Left lung (tissue), 10 donors: ENCODE data around the gene ZXDA. TPM values are rescaled to one million over a fixed set of nuclear protein-coding genes. Genes with fewer than 3 reads are reported as not detected.
"Not testable (repeated sequence)": the region's sequence is repeated elsewhere in the genome, so short reads cannot be mapped to it uniquely, and the experiment has no call there.

ENCODE experiments used
- ATAC-seq: fragments of 200-7000 bp; cut with Tn5 transposase; one replicate; pipeline ENCODE4 v1.9.1; 2020; ENCODE audit warnings: moderate library complexity
- DNase-seq, 4 donors: peaks; one replicate each; pipeline ENCODE4 v3.0.0-alpha.2; 2013 to 2020
- H3K27ac ChIP-seq, 2 donors: fragments of 200-600 bp; sonication (generic) in 1 of 2; one replicate each; pipeline versions ENCODE4 v1.5.0 to v1.8.0; 2020 to 2021
- H3K27me3 ChIP-seq, 2 donors: fragments of 200-600 bp; sonication (generic) in 1 of 2; one replicate each; pipeline versions ENCODE4 v1.5.0 to v1.8.0; 2020 to 2021
- H3K36me3 ChIP-seq, 2 donors: fragments of 200-600 bp; sonication (generic) in 1 of 2; one replicate each; pipeline versions ENCODE4 v1.5.0 to v1.8.0; 2020 to 2021
- H3K4me1 ChIP-seq, 2 donors: fragments of 200-600 bp; one replicate each; pipeline ENCODE4 v1.8.0; 2021
- H3K4me3 ChIP-seq, 2 donors: fragments of 200-600 bp; sonication (generic) in 1 of 2; one replicate each; pipeline versions ENCODE4 v1.5.0 to v1.8.0; 2020 to 2021; ENCODE audit warnings: mild to moderate bottlenecking in 1 of 2
- H3K9me3 ChIP-seq, 2 donors: fragments of 200-600 bp; sonication (generic) in 1 of 2; one replicate each; pipeline versions ENCODE4 v1.5.0 to v1.8.0; 2020 to 2021
- CTCF ChIP-seq, 2 donors: fragments of 200-600 bp; sonication (generic) in 1 of 2; IDR thresholded peaks; one replicate each; pipeline versions ENCODE4 v1.5.0 to v1.8.0; 2021; ENCODE audit warnings: antibody characterized with exemption in 2 of 2
- intact Hi-C, 2 donors: fragments of 100-400 bp; cut with DNase I; formaldehyde crosslinking; loops; one replicate each; pipeline versions ENCODE4 v1.11.2 to v1.14.2; 2022
- polyA plus RNA-seq, 6 donors: library from polyadenylated mRNA; unstranded; fragments of 120-200 nt; gene quantifications; one replicate each; pipeline ENCODE4 v1.2.1, GENCODE V29; 2013; ENCODE audit not compliant: insufficient read length in 6 of 6
- total RNA-seq, 2 donors: library from RNA; stranded (reverse); fragmentation: NEBNext Ultra II Directional; extraction: Animal tissue kit (Norgen Biotek cat#: 25700); gene quantifications; one replicate each; pipeline ENCODE4 v1.2.1, GENCODE V29; 2021
- donor health status: DM: no; HTN: yes; CAD: no.
- donor health status: DM: no; HTN: no; CAD: no.

ZXDA gene
- total and polyA plus RNA-seq, 8 donors: 3.7 to 6.1 (median 4.6) TPM

- Histone ChIP-seq H3K9me3 (no peaks in the 10 kb centered on the region), H3K4me3 (no peak overlapping the region), H3K36me3 (no peaks in the 10 kb centered on the region), H3K27me3 (peaks cover 0 to 5% of the 10 kb centered on the region in 2 donors), H3K27ac (no peak overlapping the region), H3K4me1 (no peaks in the 10 kb centered on the region)
- ATAC-seq: no peak
- no peak for TF ChIP-seq CTCF (IDR thresholded peaks at IDR 0.05)
- intact Hi-C loops: no loop called here
- no peak for DNase-seq
These were observed 5.4 kb upstream of the ZXDA start for GRCh38 chrX:57915680-57916079.

- intact Hi-C loops, H3K27me3 ChIP-seq, H3K9me3 ChIP-seq, H3K36me3 ChIP-seq: not testable (repeated sequence)
- ATAC-seq: peak; percentile 93
- peak in 2 of 4 donors; percentile 37 to 79 for DNase-seq
- H3K27ac ChIP-seq: peak overlapping the region; percentile 83 to 84
- H3K4me3 ChIP-seq: peak overlapping the region; percentile 35 to 44
- H3K4me1 ChIP-seq: peaks cover 2 to 21% of the 10 kb centered on the region in 2 donors
These were observed 517 bp downstream of the ZXDA start for GRCh38 chrX:57909595-57910286.

GRCh38 chrX:57908972-57909594 lies 1.2 kb downstream of the ZXDA start:
- DNase-seq, H3K9me3 ChIP-seq, intact Hi-C loops, H3K27me3 ChIP-seq, H3K36me3 ChIP-seq: not testable (repeated sequence)
- peak overlapping the region; percentile 35 to 44 for H3K4me3 ChIP-seq
- H3K27ac ChIP-seq: peak overlapping the region; percentile 83 to 84
- ATAC-seq: peak; percentile 18
- H3K4me1 ChIP-seq: peaks cover 2 to 21% of the 10 kb centered on the region in 2 donors

- Histone ChIP-seq H3K9me3 (no peaks in the 10 kb centered on the region), H3K4me3 (no peak overlapping the region), H3K36me3 (no peaks in the 10 kb centered on the region), H3K4me1 (peaks cover 2 to 21% of the 10 kb centered on the region in 2 donors), H3K27ac (no peak overlapping the region), H3K27me3 (no peaks in the 10 kb centered on the region)
- TF ChIP-seq CTCF (IDR thresholded peaks at IDR 0.05): no peak
- intact Hi-C loops: no loop called here
- no peak for ATAC-seq
- DNase-seq: no peak
These were observed 3.5 kb downstream of the ZXDA start for GRCh38 chrX:57906790-57907189.

- intact Hi-C loops: no loop called here
- H3K27me3 ChIP-seq: no peaks in the 10 kb centered on the region
- no peaks in the 10 kb centered on the region for H3K9me3 ChIP-seq
- no peak for TF ChIP-seq CTCF (IDR thresholded peaks at IDR 0.05)
- ATAC-seq (no peak), DNase-seq (no peak)
- H3K4me1 ChIP-seq: peaks cover 2 to 21% of the 10 kb centered on the region in 2 donors
- H3K27ac ChIP-seq: no peak overlapping the region
- no peaks in the 10 kb centered on the region for H3K36me3 ChIP-seq
- H3K4me3 ChIP-seq: no peak overlapping the region
These were observed 5.1 kb downstream of the ZXDA start for GRCh38 chrX:57905141-57905540.

GRCh38 chrX:57904176-57904880 lies 5.9 kb downstream of the ZXDA start:
- ATAC-seq: no peak
- Histone ChIP-seq H3K4me3 (no peak overlapping the region), H3K27ac (no peak overlapping the region), H3K27me3 (no peaks in the 10 kb centered on the region), H3K4me1 (peaks cover 2 to 21% of the 10 kb centered on the region in 2 donors), H3K36me3 (no peaks in the 10 kb centered on the region), H3K9me3 (no peaks in the 10 kb centered on the region)
- DNase-seq: no peak
- intact Hi-C loops: no loop called here
- no peak for TF ChIP-seq CTCF (IDR thresholded peaks at IDR 0.05)
